CD4-positive, alpha-beta T cell treated with Interferon gamma for 1 hour (primary cell): ENCODE data around the gene TMPRSS3.

ENCODE experiments used
- DNase-seq: peaks from one replicate; pipeline ENCODE4 v3.0.0-alpha.2; 2020

The TMPRSS3 gene

GRCh38 chr21:42348762-42349161 lies 47.1 kb downstream of the TMPRSS3 start:
- no peak for DNase-seq

GRCh38 chr21:42347601-42348327 lies 48.1 kb downstream of the TMPRSS3 start:
- DNase-seq, result no peak

- no peak for DNase-seq
Measured at GRCh38 chr21:42346866-42347600, 48.8 kb downstream of the TMPRSS3 start.

GRCh38 chr21:42346441-42346840 lies 49.4 kb downstream of the TMPRSS3 start:
- DNase-seq, result no peak

GRCh38 chr21:42344631-42345030 lies 51.2 kb downstream of the TMPRSS3 start:
- DNase-seq, result no peak

- no peak for DNase-seq
Measured at GRCh38 chr21:42343963-42344510, 51.8 kb downstream of the TMPRSS3 start.

- DNase-seq, result no peak
Measured at GRCh38 chr21:42343556-42343955, 52.3 kb downstream of the TMPRSS3 start.

GRCh38 chr21:42343101-42343500 lies 52.8 kb downstream of the TMPRSS3 start:
- DNase-seq, result no peak

- no peak for DNase-seq
Measured at GRCh38 chr21:42341776-42342542, 53.9 kb downstream of the TMPRSS3 start.

- DNase-seq, result no peak
Measured at GRCh38 chr21:42340187-42341050, 55.4 kb downstream of the TMPRSS3 start.

GRCh38 chr21:42338729-42339715 lies 56.8 kb downstream of the TMPRSS3 start:
- DNase-seq, result no peak

GRCh38 chr21:42337830-42338728 lies 57.8 kb downstream of the TMPRSS3 start:
- peak; percentile 78 for DNase-seq

GRCh38 chr21:42337276-42337675 lies 58.6 kb downstream of the TMPRSS3 start:
- DNase-seq, result no peak

GRCh38 chr21:42336054-42336453 lies 59.8 kb downstream of the TMPRSS3 start:
- no peak for DNase-seq

GRCh38 chr21:42332557-42333317 lies 63.1 kb downstream of the TMPRSS3 start:
- DNase-seq, result no peak

- no peak for DNase-seq
Measured at GRCh38 chr21:42331660-42332059, 64.2 kb downstream of the TMPRSS3 start.

- no peak for DNase-seq
Measured at GRCh38 chr21:42330380-42331371, 65.2 kb downstream of the TMPRSS3 start.

- no peak for DNase-seq
Measured at GRCh38 chr21:42324896-42325295, 71.0 kb downstream of the TMPRSS3 start.
